HepG2 (cell line): ENCODE results near the gene TXNDC2. TPM values are rescaled to one million over a fixed set of nuclear protein-coding genes. Genes with fewer than 3 reads are reported as not detected.

Source experiments
- FOSL1 ChIP-seq: sonication (generic); formaldehyde crosslinking; IDR thresholded peaks from 2 replicates; pipeline ENCODE4 v1.9.0; 2021; ENCODE audit warnings: missing genetic modification reagents, borderline replicate concordance
- GABPB1 ChIP-seq: IDR thresholded peaks from 2 replicates; pipeline ENCODE4 v1.6.1; 2016; ENCODE audit warnings: mild to moderate bottlenecking, missing genetic modification reagents, moderate library complexity, missing compliant biosample characterization
- HES4 ChIP-seq: sonication (generic); formaldehyde crosslinking; IDR thresholded peaks from 2 replicates; pipeline ENCODE4 v1.9.0; 2021; ENCODE audit warnings: mild to moderate bottlenecking, missing genetic modification reagents, borderline replicate concordance
- MAFG ChIP-seq: sonication (generic); formaldehyde crosslinking; IDR thresholded peaks from 2 replicates; pipeline ENCODE4 v1.5.1; 2020; ENCODE audit warnings: mild to moderate bottlenecking, missing genetic modification reagents
- MLXIP ChIP-seq: sonication (generic); formaldehyde crosslinking; IDR thresholded peaks from 2 replicates; pipeline ENCODE4 v1.9.0; 2021; ENCODE audit warnings: missing genetic modification reagents, borderline replicate concordance
- ONECUT2 ChIP-seq: sonication (generic); formaldehyde crosslinking; IDR thresholded peaks from 2 replicates; pipeline ENCODE4 v1.4.0; 2020; ENCODE audit warnings: missing genetic modification reagents
- PLRG1 ChIP-seq: fragments of 450-650 bp; conservative IDR thresholded peaks from 2 replicates; pipeline ENCODE4 v1.6.1; 2016
- SRSF4 ChIP-seq: fragments of 200-400 bp; formaldehyde crosslinking; IDR thresholded peaks from one replicate; pipeline ENCODE4 v1.6.1; 2018; ENCODE audit warnings: mild to moderate bottlenecking, low read depth, low read length, moderate library complexity; ENCODE audit not compliant: poor library complexity, severe bottlenecking
- TBL1XR1 ChIP-seq: fragments of 150-350 bp; IDR thresholded peaks from 2 replicates; pipeline ENCODE4 v1.6.1; 2014; ENCODE audit warnings: borderline replicate concordance, low read length; ENCODE audit not compliant: partially characterized antibody
- THAP8 ChIP-seq: sonication (generic); formaldehyde crosslinking; IDR thresholded peaks from 2 replicates; pipeline ENCODE4 v1.5.1; 2020; ENCODE audit warnings: missing genetic modification reagents, mild to moderate bottlenecking, borderline replicate concordance
- TP53 ChIP-seq: sonication (generic); formaldehyde crosslinking; conservative IDR thresholded peaks from 2 replicates; pipeline ENCODE4 v1.4.0; 2020; ENCODE audit warnings: missing genetic modification reagents
- ZNF124 ChIP-seq: sonication (generic); formaldehyde crosslinking; IDR thresholded peaks from 2 replicates; pipeline ENCODE4 v1.4.0; 2020; ENCODE audit warnings: missing genetic modification reagents
- ZNF263 ChIP-seq: sonication (generic); formaldehyde crosslinking; IDR thresholded peaks from 2 replicates; pipeline ENCODE4 v1.4.0; 2020; ENCODE audit warnings: missing genetic modification reagents
- ZNF383 ChIP-seq: sonication (generic); formaldehyde crosslinking; IDR thresholded peaks from 2 replicates; pipeline ENCODE4 v1.4.0; 2020; ENCODE audit warnings: missing genetic modification reagents, mild to moderate bottlenecking, borderline replicate concordance
- ZNF530 ChIP-seq: sonication (generic); formaldehyde crosslinking; IDR thresholded peaks from 2 replicates; pipeline ENCODE4 v1.5.0; 2020; ENCODE audit warnings: low read depth, mild to moderate bottlenecking, missing genetic modification reagents
- ZNF678 ChIP-seq: sonication (generic); formaldehyde crosslinking; IDR thresholded peaks from 2 replicates; pipeline ENCODE4 v1.4.0; 2020; ENCODE audit warnings: mild to moderate bottlenecking, missing genetic modification reagents
- ZNF781 ChIP-seq: sonication (generic); formaldehyde crosslinking; IDR thresholded peaks from 2 replicates; pipeline ENCODE4 v1.5.1; 2020; ENCODE audit warnings: borderline replicate concordance, mild to moderate bottlenecking, missing genetic modification reagents; ENCODE audit errors: not compliant biosample characterization
- ZSCAN21 ChIP-seq: sonication (generic); formaldehyde crosslinking; IDR thresholded peaks from 2 replicates; pipeline ENCODE4 v1.8.0; 2022; ENCODE audit warnings: mild to moderate bottlenecking, missing genetic modification reagents, moderate library complexity, borderline replicate concordance
- polyA plus RNA-seq, 8 experiments: library from polyadenylated mRNA; depleted of rRNA in 3 of 8; stranded (reverse) in 7 of 8; unstranded in 1 of 8; fragments of >200 nt; fragmentation: Illumina TruSeq in 4 of 8; extraction: Trizol in 4 of 8; gene quantifications; 2 replicates each; pipeline versions ENCODE4 v1.2.1 to v1.2.3, GENCODE V29; 2011 to 2016; ENCODE audit warnings: low read depth in 4 of 8, missing spikeins in 1 of 8, mixed read lengths in 1 of 8; ENCODE audit not compliant: insufficient read depth in 1 of 8
- total RNA-seq, 5 experiments: library from RNA; depleted of rRNA; stranded (reverse); fragments of >200 nt; fragmentation: Illumina TruSeq; extraction: Trizol; gene quantifications; 2 replicates each; pipeline ENCODE4 v1.2.3, GENCODE V29; 2016; ENCODE audit warnings: low read depth in 1 of 5
- TF ChIP-seq, protein P1 (sequence below): sonication (generic); formaldehyde crosslinking; IDR thresholded peaks from 2 replicates; pipeline ENCODE4 v1.5.0; 2020; ENCODE audit warnings: missing genetic modification reagents, mild to moderate bottlenecking, borderline replicate concordance
- TF ChIP-seq, protein P2 (sequence below), 2 experiments: fragments of 450-650 bp in 1 of 2; sonication (generic) in 1 of 2; formaldehyde crosslinking; IDR thresholded peaks; 2 replicates each; pipeline versions ENCODE4 v1.5.0 to v1.8.0; 2020 to 2022; ENCODE audit warnings: mild to moderate bottlenecking in 1 of 2, missing genetic modification reagents in 1 of 2
- TF ChIP-seq, protein P3 (sequence below): IDR thresholded peaks from 2 replicates; pipeline ENCODE4 v1.6.1; 2016; ENCODE audit warnings: low read depth, control low read depth

The TXNDC2 gene
- total and polyA plus RNA-seq, 2 of the 13 experiments (the other 11 are each of a cell fraction or from before 2014, with no cell fraction given), result not detected

DNA sequence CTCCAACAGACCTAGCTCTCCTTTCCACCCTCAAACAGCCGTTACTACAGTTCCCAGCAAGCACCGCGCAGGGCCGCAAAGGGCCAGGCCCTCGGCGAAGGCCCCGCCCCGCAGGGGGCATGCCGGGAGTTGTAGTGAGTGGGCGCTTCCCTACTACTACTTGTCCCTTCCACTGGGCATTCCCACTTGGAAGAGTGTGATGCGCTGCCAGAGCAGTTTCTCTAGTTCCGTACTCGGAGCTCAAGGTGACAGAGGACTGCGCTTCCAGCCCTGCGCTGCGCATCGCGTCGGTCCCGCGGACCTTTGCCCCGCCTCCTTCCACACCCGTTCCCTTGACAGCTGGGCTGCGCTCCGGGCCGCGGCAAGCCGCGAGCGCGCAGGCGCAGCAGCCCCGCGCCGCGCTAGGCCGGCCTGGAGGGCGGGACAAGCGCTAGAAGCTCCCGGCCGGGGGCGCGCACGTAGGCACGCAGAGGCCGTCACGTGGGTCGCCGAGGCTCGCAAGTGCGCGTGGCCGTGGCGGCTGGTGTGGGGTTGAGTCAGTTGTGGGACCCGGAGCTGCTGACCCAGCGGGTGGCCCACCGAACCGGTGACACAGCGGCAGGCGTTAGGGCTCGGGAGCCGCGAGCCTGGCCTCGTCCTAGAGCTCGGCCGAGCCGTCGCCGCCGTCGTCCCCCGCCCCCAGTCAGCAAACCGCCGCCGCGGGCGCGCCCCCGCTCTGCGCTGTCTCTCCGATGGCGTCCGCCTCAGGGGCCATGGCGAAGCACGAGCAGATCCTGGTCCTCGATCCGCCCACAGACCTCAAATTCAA lies 28.0 kb downstream of the TXNDC2 start, which contains the start of gene VAPA (continued):
- TF ChIP-seq ZNF781 (CRISPR knock-in tag) (no peak), ZNF263 (CRISPR knock-in tag) (no peak), ZNF383 (CRISPR knock-in tag) (no peak), TP53 (CRISPR knock-in tag) (no peak; the same call in 1 of the 2 replicates), MLXIP (CRISPR knock-in tag) (no peak), FOSL1 (CRISPR knock-in tag) (no peak), ZNF678 (CRISPR knock-in tag) (no peak; the same call in 1 of the 2 replicates), HES4 (CRISPR knock-in tag) (0 out of 2 replicates have a peak, but pooled peaks have one; percentile 43), MAFG (CRISPR knock-in tag) (0 out of 2 replicates have a peak, but pooled peaks have one; percentile 37), GABPB1 (peak; percentile 85), ZSCAN21 (CRISPR knock-in tag) (peak; percentile 36; the same call in 1 of the 2 replicates), PLRG1 (no peak), ZNF530 (CRISPR knock-in tag) (no peak), ZNF124 (CRISPR knock-in tag) (no peak; the same call in 1 of the 2 replicates), TBL1XR1 (no peak), SRSF4 (no peak), ONECUT2 (CRISPR knock-in tag) (no peak), THAP8 (CRISPR knock-in tag) (no peak)
- TF ChIP-seq, protein P1, sequence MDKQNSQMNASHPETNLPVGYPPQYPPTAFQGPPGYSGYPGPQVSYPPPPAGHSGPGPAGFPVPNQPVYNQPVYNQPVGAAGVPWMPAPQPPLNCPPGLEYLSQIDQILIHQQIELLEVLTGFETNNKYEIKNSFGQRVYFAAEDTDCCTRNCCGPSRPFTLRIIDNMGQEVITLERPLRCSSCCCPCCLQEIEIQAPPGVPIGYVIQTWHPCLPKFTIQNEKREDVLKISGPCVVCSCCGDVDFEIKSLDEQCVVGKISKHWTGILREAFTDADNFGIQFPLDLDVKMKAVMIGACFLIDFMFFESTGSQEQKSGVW (CRISPR knock-in tag), result no peak
- TF ChIP-seq, protein P2, sequence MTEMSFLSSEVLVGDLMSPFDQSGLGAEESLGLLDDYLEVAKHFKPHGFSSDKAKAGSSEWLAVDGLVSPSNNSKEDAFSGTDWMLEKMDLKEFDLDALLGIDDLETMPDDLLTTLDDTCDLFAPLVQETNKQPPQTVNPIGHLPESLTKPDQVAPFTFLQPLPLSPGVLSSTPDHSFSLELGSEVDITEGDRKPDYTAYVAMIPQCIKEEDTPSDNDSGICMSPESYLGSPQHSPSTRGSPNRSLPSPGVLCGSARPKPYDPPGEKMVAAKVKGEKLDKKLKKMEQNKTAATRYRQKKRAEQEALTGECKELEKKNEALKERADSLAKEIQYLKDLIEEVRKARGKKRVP (CRISPR knock-in tag; IDR thresholded peaks at IDR 0.05), result no peak
- TF ChIP-seq, protein P3, sequence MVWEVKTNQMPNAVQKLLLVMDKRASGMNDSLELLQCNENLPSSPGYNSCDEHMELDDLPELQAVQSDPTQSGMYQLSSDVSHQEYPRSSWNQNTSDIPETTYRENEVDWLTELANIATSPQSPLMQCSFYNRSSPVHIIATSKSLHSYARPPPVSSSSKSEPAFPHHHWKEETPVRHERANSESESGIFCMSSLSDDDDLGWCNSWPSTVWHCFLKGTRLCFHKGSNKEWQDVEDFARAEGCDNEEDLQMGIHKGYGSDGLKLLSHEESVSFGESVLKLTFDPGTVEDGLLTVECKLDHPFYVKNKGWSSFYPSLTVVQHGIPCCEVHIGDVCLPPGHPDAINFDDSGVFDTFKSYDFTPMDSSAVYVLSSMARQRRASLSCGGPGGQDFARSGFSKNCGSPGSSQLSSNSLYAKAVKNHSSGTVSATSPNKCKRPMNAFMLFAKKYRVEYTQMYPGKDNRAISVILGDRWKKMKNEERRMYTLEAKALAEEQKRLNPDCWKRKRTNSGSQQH (CRISPR knock-in tag), result no peak; the same call in 1 of the 2 replicates
